HEK293 (cell line): ENCODE measurements around the gene VSIR.

Experiments used
- KLF10 ChIP-seq: fragments of 450-650 bp; IDR thresholded peaks from 2 replicates; pipeline ENCODE4 v1.5.1; 2018; ENCODE audit warnings: missing biosample characterization, mild to moderate bottlenecking, missing genetic modification characterization
- KLF7 ChIP-seq: fragments of 450-650 bp; formaldehyde crosslinking; IDR thresholded peaks from 2 replicates; pipeline ENCODE4 v1.5.1; 2016; ENCODE audit warnings: missing biosample characterization, missing genetic modification characterization, borderline replicate concordance
- PRDM6 ChIP-seq: fragments of 450-650 bp; formaldehyde crosslinking; IDR thresholded peaks from 2 replicates; pipeline ENCODE4 v1.5.1; 2017; ENCODE audit warnings: missing biosample characterization, missing genetic modification characterization
- RBAK ChIP-seq: fragments of 450-650 bp; formaldehyde crosslinking; IDR thresholded peaks from 2 replicates; pipeline ENCODE4 v1.5.1; 2016; ENCODE audit warnings: missing biosample characterization, missing genetic modification characterization
- ZBTB7A ChIP-seq: fragments of 450-650 bp; formaldehyde crosslinking; IDR thresholded peaks from 2 replicates; pipeline ENCODE4 v1.5.1; 2016; ENCODE audit warnings: low read depth, missing biosample characterization, missing genetic modification characterization
- ZNF155 ChIP-seq: fragments of 450-650 bp; formaldehyde crosslinking; IDR thresholded peaks from 2 replicates; pipeline ENCODE4 v1.5.1; 2016; ENCODE audit warnings: missing biosample characterization, missing genetic modification characterization
- ZNF221 ChIP-seq: fragments of 450-650 bp; formaldehyde crosslinking; IDR thresholded peaks from 2 replicates; pipeline ENCODE4 v1.5.1; 2017; ENCODE audit warnings: missing biosample characterization, missing genetic modification characterization, borderline replicate concordance
- ZNF23 ChIP-seq: fragments of 450-650 bp; formaldehyde crosslinking; IDR thresholded peaks from 2 replicates; pipeline ENCODE4 v1.5.1; 2016; ENCODE audit warnings: missing biosample characterization, missing genetic modification characterization, borderline replicate concordance
- TF ChIP-seq, protein P1 (sequence below): fragments of 450-650 bp; formaldehyde crosslinking; IDR thresholded peaks from 2 replicates; pipeline ENCODE4 v1.5.1; 2016; ENCODE audit warnings: missing biosample characterization, missing genetic modification characterization

DNA sequence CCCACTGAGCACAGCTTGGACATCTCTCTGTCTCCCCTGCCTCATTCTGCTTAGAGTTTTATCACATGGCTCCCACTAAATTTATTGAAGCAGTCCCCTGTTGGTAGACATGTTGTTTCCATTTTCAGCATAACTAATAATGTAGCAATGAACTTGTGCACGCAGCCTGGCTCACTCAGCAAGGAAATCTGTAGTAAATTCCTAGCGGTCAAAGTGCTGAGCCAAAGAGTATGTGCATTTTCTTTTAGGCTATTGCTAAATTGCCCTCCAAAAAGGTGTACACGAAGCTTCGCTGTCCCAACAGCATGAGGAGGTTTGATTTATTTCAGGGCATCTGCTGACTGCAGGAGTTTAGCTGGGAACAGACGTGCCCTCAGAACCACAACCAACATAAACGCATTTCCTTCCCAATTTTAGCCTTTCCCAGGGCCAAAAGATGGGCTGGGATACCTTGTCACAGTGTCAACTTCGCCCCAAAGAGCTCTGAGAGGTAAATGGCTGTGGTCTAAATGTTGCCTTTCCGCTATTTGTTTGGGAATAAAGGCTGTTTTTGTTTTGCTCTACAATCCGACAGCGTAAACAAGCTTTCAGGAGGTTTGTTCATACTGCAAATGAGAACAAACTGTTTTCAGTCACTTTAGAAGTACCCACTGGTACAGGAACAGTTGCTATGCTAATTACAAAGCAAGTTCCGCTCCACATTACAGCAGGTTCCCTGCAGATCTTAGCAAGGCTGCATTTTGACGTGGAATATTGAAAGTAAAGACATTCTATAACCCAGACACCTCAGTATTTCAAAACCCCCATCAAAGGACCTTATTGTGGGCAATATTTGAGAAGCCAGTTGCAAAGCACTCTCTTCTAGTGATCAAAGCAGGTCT lies 16.8 kb downstream of the VSIR start:
- TF ChIP-seq KLF10 (no peak), RBAK (tag by site-specific recombination) (no peak), ZNF221 (no peak), PRDM6 (tag by site-specific recombination) (no peak), ZNF155 (no peak), KLF7 (tag by site-specific recombination) (no peak), ZNF23 (tag by site-specific recombination) (no peak), ZBTB7A (tag by site-specific recombination) (no peak)
- TF ChIP-seq, protein P1, sequence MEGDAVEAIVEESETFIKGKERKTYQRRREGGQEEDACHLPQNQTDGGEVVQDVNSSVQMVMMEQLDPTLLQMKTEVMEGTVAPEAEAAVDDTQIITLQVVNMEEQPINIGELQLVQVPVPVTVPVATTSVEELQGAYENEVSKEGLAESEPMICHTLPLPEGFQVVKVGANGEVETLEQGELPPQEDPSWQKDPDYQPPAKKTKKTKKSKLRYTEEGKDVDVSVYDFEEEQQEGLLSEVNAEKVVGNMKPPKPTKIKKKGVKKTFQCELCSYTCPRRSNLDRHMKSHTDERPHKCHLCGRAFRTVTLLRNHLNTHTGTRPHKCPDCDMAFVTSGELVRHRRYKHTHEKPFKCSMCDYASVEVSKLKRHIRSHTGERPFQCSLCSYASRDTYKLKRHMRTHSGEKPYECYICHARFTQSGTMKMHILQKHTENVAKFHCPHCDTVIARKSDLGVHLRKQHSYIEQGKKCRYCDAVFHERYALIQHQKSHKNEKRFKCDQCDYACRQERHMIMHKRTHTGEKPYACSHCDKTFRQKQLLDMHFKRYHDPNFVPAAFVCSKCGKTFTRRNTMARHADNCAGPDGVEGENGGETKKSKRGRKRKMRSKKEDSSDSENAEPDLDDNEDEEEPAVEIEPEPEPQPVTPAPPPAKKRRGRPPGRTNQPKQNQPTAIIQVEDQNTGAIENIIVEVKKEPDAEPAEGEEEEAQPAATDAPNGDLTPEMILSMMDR, result no peak
